HUDEP-2 (cell line): Measurements from ENCODE around the gene MBTPS1.

Experiments used
- DNase-seq, 76 experiments: peaks; one replicate each; lab custom pipeline; 2025; ENCODE audit not compliant: unreplicated experiment in 76 of 76; lab: John Stamatoyannopoulos, UW

MBTPS1 gene

DNA sequence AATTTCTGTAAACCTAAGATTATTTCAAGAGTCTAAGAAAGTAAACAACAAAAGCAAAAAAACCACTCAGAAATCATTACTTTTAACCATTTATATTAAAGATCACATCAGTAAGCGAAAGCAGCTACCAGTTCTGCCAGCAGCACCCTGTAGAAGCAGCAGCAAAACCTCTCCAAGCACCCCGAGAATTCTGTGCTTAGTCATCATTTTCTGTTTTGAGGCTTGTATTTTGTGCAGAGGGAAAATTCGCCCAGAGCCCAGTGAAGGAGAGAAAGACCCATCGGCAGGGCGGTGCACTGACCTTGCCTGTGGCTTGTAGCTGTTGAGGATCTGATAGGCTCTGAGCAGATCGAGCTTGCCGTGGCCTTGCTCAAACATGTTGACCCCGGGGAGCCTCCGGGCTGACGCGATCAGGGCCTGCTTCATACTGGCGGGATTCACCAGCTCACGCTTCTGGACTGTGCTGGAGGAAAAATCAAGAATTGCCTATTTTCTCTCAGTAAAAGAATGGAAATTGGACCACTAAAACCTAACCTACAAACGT, 35.2 kb downstream of the MBTPS1 start:
- no peak for DNase-seq

- DNase-seq: no peak
Observed at GRCh38 chr16:84080813-84081212, 35.9 kb downstream of the MBTPS1 start.

- DNase-seq: no peak
Observed at GRCh38 chr16:84080378-84080777, 36.4 kb downstream of the MBTPS1 start.

DNA sequence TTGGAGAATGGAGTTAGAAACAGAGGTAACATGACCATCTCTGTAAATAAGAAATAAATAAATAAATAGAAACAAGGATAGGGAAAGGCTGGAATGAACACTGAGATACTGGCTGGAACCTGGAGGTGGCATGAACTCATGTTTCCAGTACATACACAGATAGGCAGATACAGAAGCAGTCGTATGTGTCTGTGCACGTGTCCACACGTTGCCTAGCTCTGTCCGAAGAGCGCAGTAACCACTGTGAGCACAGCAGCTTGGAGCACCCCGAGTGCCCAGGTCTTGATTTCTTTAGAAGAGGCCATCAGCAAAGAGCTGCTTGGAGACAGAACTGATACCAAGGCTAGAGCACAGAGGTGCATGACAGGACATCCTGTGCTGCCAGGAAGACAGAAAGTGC, 37.1 kb downstream of the MBTPS1 start:
- DNase-seq: no peak

DNA sequence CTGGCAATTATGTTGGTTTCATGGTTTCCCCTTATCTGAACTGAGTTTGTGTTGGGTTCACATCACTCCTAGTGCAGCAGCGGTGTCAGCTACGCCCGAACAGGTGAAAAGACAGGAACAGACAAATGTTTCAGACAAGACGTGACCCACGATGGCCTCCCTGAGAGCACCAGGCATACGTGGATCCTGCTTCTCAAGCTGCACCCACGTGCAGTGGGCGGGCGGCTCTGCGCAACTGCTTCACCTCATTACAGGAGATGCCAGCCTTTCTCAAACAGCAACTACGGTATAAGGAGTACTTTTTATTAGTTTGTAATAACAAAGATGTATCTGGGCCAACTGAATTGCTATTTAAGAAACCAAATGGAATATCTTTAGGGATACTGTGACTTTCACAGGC, 41.4 kb downstream of the MBTPS1 start:
- no peak for DNase-seq

- no peak for DNase-seq
Observed at GRCh38 chr16:84074721-84075120, 42.0 kb downstream of the MBTPS1 start.

- no peak for DNase-seq
Observed at GRCh38 chr16:84072014-84072413, 44.7 kb downstream of the MBTPS1 start.

GRCh38 chr16:84071121-84071520, 45.6 kb downstream of the MBTPS1 start:
- no peak for DNase-seq

DNA sequence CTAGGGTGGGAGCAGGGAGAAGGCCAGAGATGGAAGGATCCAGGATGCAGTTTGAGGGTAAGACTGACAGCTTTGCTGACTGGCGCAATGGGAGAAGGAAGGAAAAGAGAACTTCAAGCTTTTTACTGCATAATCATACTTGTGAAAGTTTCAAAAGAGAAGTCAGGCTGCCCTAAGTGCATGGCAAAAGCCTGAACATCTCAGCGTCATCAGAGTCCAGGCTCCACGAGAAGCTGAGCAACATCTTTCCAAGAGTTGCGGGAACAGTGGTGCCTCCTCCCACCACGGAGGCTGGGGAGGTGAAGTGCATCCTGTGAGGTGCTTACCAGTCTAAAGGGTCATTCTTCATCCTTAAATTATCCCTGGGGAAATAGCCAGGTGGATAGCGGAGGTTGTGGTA, 47.2 kb downstream of the MBTPS1 start:
- no peak for DNase-seq

GRCh38 chr16:84068783-84069462, 47.8 kb downstream of the MBTPS1 start:
- DNase-seq: no peak

DNA sequence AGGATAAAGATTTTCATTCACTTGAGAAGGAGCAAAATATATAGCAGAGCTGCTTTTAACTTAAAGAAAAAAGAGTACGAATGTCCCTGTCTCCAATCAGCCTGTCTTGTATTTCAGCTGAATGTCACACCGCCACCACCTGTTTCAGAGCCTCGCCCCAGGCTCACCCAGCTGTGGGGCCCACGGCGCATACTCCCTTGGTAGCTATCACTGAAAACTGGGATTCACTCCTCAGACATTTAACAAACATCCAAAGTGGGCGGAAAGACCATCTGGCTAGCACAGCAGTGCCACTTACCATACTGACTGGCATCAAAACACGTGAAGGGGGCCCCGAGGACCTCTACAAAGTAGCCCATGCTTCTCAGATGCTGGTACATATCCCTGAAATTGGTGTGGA, 48.7 kb downstream of the MBTPS1 start:
- DNase-seq: no peak

DNA sequence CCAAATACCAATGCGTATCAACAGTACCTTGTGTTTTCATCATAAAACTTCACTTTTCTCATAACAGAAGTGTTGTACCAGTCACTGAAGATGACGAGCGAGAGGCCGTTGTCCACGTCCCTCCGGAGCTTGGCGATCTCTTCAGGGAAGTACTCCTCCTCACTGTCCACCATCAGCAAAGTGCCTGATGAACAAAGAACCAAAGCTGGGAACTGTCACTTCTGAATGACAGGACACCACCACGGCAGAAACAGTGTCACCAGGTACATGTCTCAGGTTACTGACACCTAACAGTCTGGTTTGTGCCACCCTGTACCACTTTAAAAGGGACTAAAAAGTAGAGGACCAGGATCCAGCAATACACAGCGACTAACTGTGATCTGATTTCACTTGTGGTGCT, 49.1 kb downstream of the MBTPS1 start:
- no peak for DNase-seq

DNA sequence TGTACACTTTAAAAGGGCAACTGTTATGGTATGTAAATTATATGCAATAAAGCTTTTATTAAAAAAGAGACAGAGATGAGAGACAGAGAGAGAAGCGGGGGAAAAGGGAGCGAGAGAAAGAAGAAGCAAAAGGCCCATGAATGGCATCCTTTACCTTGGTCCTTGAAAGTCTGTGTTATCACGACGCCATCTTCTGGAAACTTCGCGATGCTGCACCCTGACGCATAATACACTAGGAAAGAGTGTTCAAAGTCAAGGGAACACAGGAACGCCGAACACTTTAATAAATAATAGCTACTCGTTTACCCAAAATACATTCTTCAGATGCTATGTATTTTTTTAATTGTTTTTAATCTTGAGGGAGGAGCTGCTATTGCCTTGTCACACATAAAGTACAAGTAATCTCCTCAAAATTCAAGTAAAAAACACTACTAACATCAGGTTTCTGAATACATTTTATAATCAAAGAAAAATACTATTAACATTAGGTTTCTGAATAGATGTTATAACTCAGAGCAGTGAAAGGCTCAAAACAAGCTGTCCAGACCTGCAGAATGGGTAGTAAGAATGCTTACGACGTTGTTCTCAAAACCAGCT, 51.1 kb downstream of the MBTPS1 start:
- peak in 28 of 76 experiments; percentile 1 to 57 (median 14) for DNase-seq

GRCh38 chr16:84063980-84064379, 52.8 kb downstream of the MBTPS1 start:
- DNase-seq: no peak

GRCh38 chr16:84062734-84063640, 53.8 kb downstream of the MBTPS1 start:
- DNase-seq: peak in 61 of 76 experiments; percentile 4 to 72 (median 41)

DNA sequence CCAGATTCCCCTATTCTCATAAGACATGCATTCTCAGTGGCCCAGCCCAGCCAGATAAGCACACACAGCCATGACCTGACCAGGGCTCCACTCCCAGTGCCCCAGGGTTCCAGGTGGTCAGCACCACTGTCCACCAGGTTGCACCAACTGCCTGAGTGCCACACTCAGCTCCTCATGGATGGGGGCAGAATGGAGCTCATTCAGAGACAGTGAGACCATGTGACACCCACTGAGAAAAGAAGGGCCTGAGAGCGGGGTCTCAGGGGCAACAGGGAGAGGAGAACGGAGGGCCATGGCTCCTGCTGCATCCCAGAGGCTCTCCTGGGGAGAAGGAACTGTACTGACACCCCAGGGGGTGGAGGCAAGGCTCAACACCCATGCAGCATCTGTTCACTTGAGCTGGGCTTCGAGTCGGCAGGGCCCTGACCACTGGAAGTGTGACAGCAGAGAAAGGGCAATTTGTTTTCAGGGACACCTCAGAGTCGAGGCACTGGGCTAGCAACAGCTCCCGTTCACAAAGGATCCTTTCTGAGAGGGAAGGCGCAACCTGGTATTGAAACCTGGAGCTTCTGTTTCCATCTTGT, 55.4 kb downstream of the MBTPS1 start:
- no peak for DNase-seq

- no peak for DNase-seq
Observed at GRCh38 chr16:84059946-84060901, 56.5 kb downstream of the MBTPS1 start.

- no peak for DNase-seq
Observed at GRCh38 chr16:84059111-84059510, 57.6 kb downstream of the MBTPS1 start.

- no peak for DNase-seq
Observed at GRCh38 chr16:84058664-84059063, 58.1 kb downstream of the MBTPS1 start.

DNA sequence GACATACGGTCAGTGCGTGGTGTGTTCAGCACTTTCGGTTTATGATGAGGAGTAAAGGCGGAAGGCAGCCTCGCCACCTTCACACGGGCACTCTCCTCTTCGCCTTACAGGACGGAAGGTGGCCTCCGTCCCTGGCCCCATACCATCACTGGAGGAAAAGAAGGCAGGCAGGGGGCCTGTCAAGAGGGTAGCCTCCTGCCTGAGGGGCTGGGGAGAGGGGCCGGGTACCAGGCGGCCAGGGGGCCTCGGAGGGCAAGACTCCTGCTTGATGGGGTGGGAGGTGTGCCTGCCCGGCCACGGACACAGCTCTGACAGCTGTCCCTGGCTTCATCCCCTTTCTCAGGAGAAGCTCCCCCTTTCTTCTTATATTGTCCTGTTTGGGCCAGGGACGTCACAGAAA, 58.5 kb downstream of the MBTPS1 start:
- DNase-seq: no peak
